SK-N-SH (cell line): ENCODE data around the gene USP16. TPM values are rescaled to one million over a fixed set of nuclear protein-coding genes. Genes with fewer than 3 reads are reported as not detected.
A peak's percentile ranks its signal among the peaks of the same experiment; 100 is the strongest.

Experiments used
- CTCF ChIA-PET: fragments of 300-600, 350-600 bp; formaldehyde crosslinking; extraction: SDS; loops from one replicate; lab custom pipeline; 2021; lab: Yijun Ruan, JAX
- POLR2A ChIA-PET: fragments of 350-600 bp; sonication (Branson Sonifier 250); formaldehyde crosslinking; extraction: SDS; loops from one replicate; lab custom pipeline; 2020; ENCODE audit warnings: antibody characterized with exemption, inconsistent platforms; lab: Yijun Ruan, JAX
- DNase-seq: peaks from one replicate; pipeline ENCODE4 v3.0.0; 2012
- H2AFZ ChIP-seq: fragments of 200-600 bp; sonication (generic); 2 replicates; pipeline ENCODE4 v1.8.1; 2016; ENCODE audit warnings: antibody characterized with exemption, mild to moderate bottlenecking, low read depth
- H3F3A ChIP-seq: fragments of 200-600 bp; sonication (generic); replicated peaks from 2 replicates; pipeline ENCODE3; 2016; ENCODE audit warnings: antibody characterized with exemption, mild to moderate bottlenecking; ENCODE audit not compliant: insufficient read depth
- H3K27ac ChIP-seq, 2 experiments: fragments of 200-500 bp in 1 of 2; fragments of 200-600 bp in 1 of 2; sonication (Bioruptor generic) in 1 of 2; sonication (generic), shearing (Covaris generic) in 1 of 2; 2 replicates each; pipeline versions ENCODE4 v1.5.1 to v1.6.1; 2014 to 2016; ENCODE audit warnings: low read depth in 2 of 2, inconsistent platforms in 1 of 2, low read length in 1 of 2, mild to moderate bottlenecking in 1 of 2, mixed read lengths in 1 of 2
- H3K27me3 ChIP-seq: fragments of 200-600 bp; sonication (generic), shearing (Covaris generic); 2 replicates; pipeline ENCODE4 v1.6.1; 2016; ENCODE audit warnings: mixed run types; ENCODE audit not compliant: insufficient read depth
- H3K36me3 ChIP-seq, 2 experiments: fragments of 200-500 bp in 1 of 2; fragments of 200-600 bp in 1 of 2; sonication (Bioruptor generic) in 1 of 2; sonication (generic) in 1 of 2; replicated peaks in 1 of 2; 2 replicates each; pipeline versions ENCODE3 to v1.5.1; 2014 to 2016; ENCODE audit warnings: low read length in 1 of 2, mild to moderate bottlenecking in 1 of 2; ENCODE audit not compliant: insufficient read depth in 2 of 2, control insufficient read depth in 1 of 2
- H3K4me1 ChIP-seq, 2 experiments: fragments of 200-500 bp in 1 of 2; fragments of 200-600 bp in 1 of 2; sonication (Bioruptor generic) in 1 of 2; sonication (generic), shearing (Covaris generic) in 1 of 2; 2 replicates each; pipeline versions ENCODE4 v1.5.1 to v1.6.1; 2014 to 2016; ENCODE audit warnings: low read depth in 1 of 2, low read length in 1 of 2, mixed run types in 1 of 2; ENCODE audit not compliant: insufficient read depth in 2 of 2, control insufficient read depth in 1 of 2
- H3K4me2 ChIP-seq: fragments of 200-600 bp; sonication (generic), shearing (Covaris generic); 2 replicates; pipeline ENCODE4 v1.6.1; 2017; ENCODE audit warnings: mixed run types
- H3K4me3 ChIP-seq, 2 experiments: fragments of 200-500 bp in 1 of 2; fragments of 200-600 bp in 1 of 2; sonication (Bioruptor generic) in 1 of 2; sonication (generic), shearing (Covaris generic) in 1 of 2; 2 replicates each; pipeline versions ENCODE4 v1.5.1 to v1.8.1; 2014 to 2016; ENCODE audit warnings: low read depth in 2 of 2, inconsistent platforms in 1 of 2, low read length in 1 of 2, mild to moderate bottlenecking in 1 of 2, mixed read lengths in 1 of 2, moderate library complexity in 1 of 2
- H3K79me2 ChIP-seq: fragments of 200-600 bp; sonication (generic); 2 replicates; pipeline ENCODE4 v1.8.1; 2017; ENCODE audit warnings: mild to moderate bottlenecking; ENCODE audit not compliant: insufficient read depth
- H3K9ac ChIP-seq: fragments of 200-600 bp; sonication (generic); 2 replicates; pipeline ENCODE4 v1.6.1; 2017; ENCODE audit warnings: mixed run types
- H3K9me2 ChIP-seq: fragments of 200-600 bp; sonication (generic); 2 replicates; pipeline ENCODE4 v1.6.1; 2017; ENCODE audit warnings: mixed run types
- H3K9me3 ChIP-seq: fragments of 200-600 bp; sonication (generic); 2 replicates; pipeline ENCODE4 v1.6.1; 2017; ENCODE audit warnings: mixed run types, mild to moderate bottlenecking, moderate library complexity
- H4K20me1 ChIP-seq: fragments of 200-600 bp; sonication (generic); 2 replicates; pipeline ENCODE4 v1.6.1; 2017; ENCODE audit warnings: mild to moderate bottlenecking, mixed run types; ENCODE audit not compliant: insufficient read depth
- CHD2 ChIP-seq: fragments of 150-350 bp; IDR thresholded peaks from 2 replicates; pipeline ENCODE4 v1.6.1; 2018; ENCODE audit warnings: low read length; ENCODE audit not compliant: partially characterized antibody
- CTCF ChIP-seq: fragments of 200-600 bp; sonication (generic); IDR thresholded peaks from 2 replicates; pipeline ENCODE4 v1.6.1; 2017; ENCODE audit warnings: antibody characterized with exemption, mild to moderate bottlenecking, moderate library complexity
- EP300 ChIP-seq, 2 experiments: IDR thresholded peaks; 2 replicates each; pipeline versions ENCODE4 v1.4.0 to v1.6.1; 2012; ENCODE audit warnings: borderline replicate concordance in 1 of 2, low read depth in 1 of 2, low read length in 1 of 2
- EZH2phosphoT487 ChIP-seq: fragments of 200-600 bp; sonication (generic); IDR thresholded peaks from 2 replicates; pipeline ENCODE4 v1.6.1; 2017; ENCODE audit warnings: low read depth, mixed run types, mild to moderate bottlenecking, antibody characterized with exemption, moderate library complexity, borderline replicate concordance
- FOXJ3 ChIP-seq: sonication (generic); formaldehyde crosslinking; IDR thresholded peaks from 2 replicates; pipeline ENCODE4 v1.5.1; 2020; ENCODE audit warnings: mild to moderate bottlenecking, missing genetic modification reagents
- FOXM1 ChIP-seq: IDR thresholded peaks from 2 replicates; pipeline ENCODE4 v1.4.0; 2012; ENCODE audit warnings: low read depth, mild to moderate bottlenecking
- JUND ChIP-seq: IDR thresholded peaks from 2 replicates; pipeline ENCODE4 v1.4.0; 2012
- MEF2A ChIP-seq: IDR thresholded peaks from 2 replicates; pipeline ENCODE4 v1.4.0; 2012; ENCODE audit warnings: low read depth, borderline replicate concordance
- MXI1 ChIP-seq: IDR thresholded peaks from 2 replicates; pipeline ENCODE4 v1.6.1; 2012; ENCODE audit warnings: mild to moderate bottlenecking, low read depth, low read length, improper control_type of control experiment
- NFIC ChIP-seq: IDR thresholded peaks from 2 replicates; pipeline ENCODE4 v1.4.0; 2012; ENCODE audit warnings: borderline replicate concordance
- PBX3 ChIP-seq: IDR thresholded peaks from 2 replicates; pipeline ENCODE4; 2012
- POLR2AphosphoS5 ChIP-seq: IDR thresholded peaks from 2 replicates; pipeline ENCODE4 v1.6.1; 2012; ENCODE audit warnings: low read depth, low read length
- RFX5 ChIP-seq: IDR thresholded peaks from 2 replicates; pipeline ENCODE4 v1.6.1; 2012; ENCODE audit warnings: mild to moderate bottlenecking, improper control_type of control experiment, low read length
- RXRA ChIP-seq: IDR thresholded peaks from 2 replicates; pipeline ENCODE4 v1.4.0; 2012; ENCODE audit warnings: low read depth, mild to moderate bottlenecking, borderline replicate concordance
- TAF1 ChIP-seq: IDR thresholded peaks from 2 replicates; pipeline ENCODE4 v1.6.1; 2012; ENCODE audit warnings: low read depth, mild to moderate bottlenecking, low read length, moderate library complexity, borderline replicate concordance
- TCF12 ChIP-seq: IDR thresholded peaks from 2 replicates; pipeline ENCODE4 v1.4.0; 2012
- USF2 ChIP-seq: fragments of 150-350 bp; IDR thresholded peaks from 2 replicates; pipeline ENCODE4 v1.6.1; 2017; ENCODE audit warnings: antibody characterized with exemption, low read length, low read depth, borderline replicate concordance
- YY1 ChIP-seq: IDR thresholded peaks from 2 replicates; pipeline ENCODE4 v1.4.0; 2012; ENCODE audit warnings: low read depth, mild to moderate bottlenecking
- WGBS: methylation state at CpG from one replicate; pipeline ENCODE4 v1.1.6; 2017; ENCODE audit warnings: low lambda C conversion rate; 5-methylcytosine and 5-hydroxymethylcytosine counted together
- polyA plus RNA-seq, 3 experiments: library from polyadenylated mRNA; depleted of rRNA; stranded (reverse); fragments of >200 nt; gene quantifications; 2 replicates each; pipeline ENCODE4 v1.2.3, GENCODE V29; 2012

The USP16 gene
- polyA plus RNA-seq, 1 of the 3 experiments (the other 2 are of a cell fraction) = 9.2 TPM

- ChIA-PET POLR2A (interaction anchor here (0.5 to 2.5 kb wide), 2 partner anchors 15 to 27 kb away, joined by 5 to 39 read pairs; no protein-coding TSS in a partner anchor), CTCF (no interaction called here)
- Histone ChIP-seq H3K9ac (peak overlapping the region; percentile 90), H2AFZ (no peak overlapping the region), H3K4me1 (peaks cover 5 to 6% of the 10 kb centered on the region in 2 experiments; a peak in 2 of 4 replicates), H3K4me3 (peak overlapping the region; percentile 72 to 93), H3K9me2 (no peaks in the 10 kb centered on the region), H3K79me2 (peaks cover 51% of the 10 kb centered on the region), H3F3A (peaks cover 16% of the 10 kb centered on the region), H3K27ac (no peak overlapping the region; a peak in 1 of 4 replicates), H3K4me2 (peak overlapping the region; percentile 96), H3K9me3 (no peaks in the 10 kb centered on the region), H3K36me3 (peaks cover 0 to 10% of the 10 kb centered on the region in 2 experiments)
- 75% methylated on average over 6 of the region's 6 CpGs for WGBS
- TF ChIP-seq JUND = no peak
- TF ChIP-seq PBX3 = no peak
- TF ChIP-seq MEF2A = no peak
- no peak for TF ChIP-seq TAF1
- TF ChIP-seq CTCF = no peak
- no peak for TF ChIP-seq EP300 (IDR thresholded peaks at IDR 0.05; ENCODE audit: borderline replicate concordance in 1 of 2, low read depth in 1 of 2, low read length in 1 of 2)
- TF ChIP-seq EZH2phosphoT487 = no peak
- TF ChIP-seq MXI1 = no peak
- TF ChIP-seq USF2 = no peak
- no peak for TF ChIP-seq POLR2AphosphoS5
- TF ChIP-seq TCF12 = no peak
- no peak for TF ChIP-seq FOXJ3 (CRISPR knock-in tag)
- no peak for TF ChIP-seq NFIC
- no peak for TF ChIP-seq CHD2
- no peak for TF ChIP-seq RFX5
- TF ChIP-seq FOXM1 = no peak
- no peak for TF ChIP-seq YY1
- no peak for TF ChIP-seq RXRA
- TF ChIP-seq, all 33 proteins: peak for 0
- Histone ChIP-seq H3K27me3 (no peaks in the 10 kb centered on the region), H4K20me1 (no peaks in the 10 kb centered on the region)
- DNase-seq = no peak
Observed at GRCh38 chr21:29017639-29018237, 6.7 kb upstream of the USP16 start.
